Lower leg skin (tissue), 3 donors: ENCODE results near the gene RDM1.

Experiments
- POLR2A ChIP-seq, 2 donors: fragments of 450-650 bp; IDR thresholded peaks; one replicate each; pipeline ENCODE4 v1.6.1; 2016 to 2017; ENCODE audit warnings: antibody characterized with exemption in 2 of 2, mild to moderate bottlenecking in 1 of 2, moderate library complexity in 1 of 2
- TF ChIP-seq, protein P1 (sequence below), 3 donors: fragments of 450-650 bp; IDR thresholded peaks; one replicate each; pipeline ENCODE4 v1.5.1; 2016; ENCODE audit warnings: antibody characterized with exemption in 3 of 3, mild to moderate bottlenecking in 3 of 3, moderate library complexity in 2 of 3

DNA sequence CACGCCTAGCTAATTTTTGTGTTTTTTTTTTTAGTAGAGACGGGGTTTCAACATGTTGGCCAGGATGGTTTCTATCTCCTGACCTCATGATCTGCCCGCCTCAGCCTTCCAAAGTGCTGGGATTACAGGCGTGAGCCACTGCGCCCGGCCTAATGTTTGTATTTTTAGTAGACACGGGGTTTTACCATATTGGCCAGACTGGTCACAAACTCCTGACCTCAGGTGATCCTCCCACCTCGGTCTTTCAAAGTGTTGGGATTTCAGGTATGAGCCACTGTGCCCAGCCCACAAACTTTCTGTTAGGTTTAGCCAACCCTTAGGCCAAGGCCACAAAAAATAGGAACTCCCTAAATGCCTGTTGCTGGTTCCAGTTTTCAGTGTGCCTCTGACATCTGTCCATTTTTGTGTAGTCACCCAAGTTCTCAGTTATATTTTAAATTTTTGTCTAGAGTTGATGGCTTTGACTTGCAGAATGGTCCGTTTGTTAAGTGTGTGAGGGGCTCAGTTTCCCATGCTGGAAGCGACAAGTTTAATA is 38.0 kb upstream of the RDM1 start:
- no peak for TF ChIP-seq POLR2A (IDR thresholded peaks at IDR 0.05)
- TF ChIP-seq, protein P1, sequence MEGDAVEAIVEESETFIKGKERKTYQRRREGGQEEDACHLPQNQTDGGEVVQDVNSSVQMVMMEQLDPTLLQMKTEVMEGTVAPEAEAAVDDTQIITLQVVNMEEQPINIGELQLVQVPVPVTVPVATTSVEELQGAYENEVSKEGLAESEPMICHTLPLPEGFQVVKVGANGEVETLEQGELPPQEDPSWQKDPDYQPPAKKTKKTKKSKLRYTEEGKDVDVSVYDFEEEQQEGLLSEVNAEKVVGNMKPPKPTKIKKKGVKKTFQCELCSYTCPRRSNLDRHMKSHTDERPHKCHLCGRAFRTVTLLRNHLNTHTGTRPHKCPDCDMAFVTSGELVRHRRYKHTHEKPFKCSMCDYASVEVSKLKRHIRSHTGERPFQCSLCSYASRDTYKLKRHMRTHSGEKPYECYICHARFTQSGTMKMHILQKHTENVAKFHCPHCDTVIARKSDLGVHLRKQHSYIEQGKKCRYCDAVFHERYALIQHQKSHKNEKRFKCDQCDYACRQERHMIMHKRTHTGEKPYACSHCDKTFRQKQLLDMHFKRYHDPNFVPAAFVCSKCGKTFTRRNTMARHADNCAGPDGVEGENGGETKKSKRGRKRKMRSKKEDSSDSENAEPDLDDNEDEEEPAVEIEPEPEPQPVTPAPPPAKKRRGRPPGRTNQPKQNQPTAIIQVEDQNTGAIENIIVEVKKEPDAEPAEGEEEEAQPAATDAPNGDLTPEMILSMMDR (IDR thresholded peaks at IDR 0.05): no peak
